Measurements from ENCODE around the gene CHKB.

The CHKB gene

DNA sequence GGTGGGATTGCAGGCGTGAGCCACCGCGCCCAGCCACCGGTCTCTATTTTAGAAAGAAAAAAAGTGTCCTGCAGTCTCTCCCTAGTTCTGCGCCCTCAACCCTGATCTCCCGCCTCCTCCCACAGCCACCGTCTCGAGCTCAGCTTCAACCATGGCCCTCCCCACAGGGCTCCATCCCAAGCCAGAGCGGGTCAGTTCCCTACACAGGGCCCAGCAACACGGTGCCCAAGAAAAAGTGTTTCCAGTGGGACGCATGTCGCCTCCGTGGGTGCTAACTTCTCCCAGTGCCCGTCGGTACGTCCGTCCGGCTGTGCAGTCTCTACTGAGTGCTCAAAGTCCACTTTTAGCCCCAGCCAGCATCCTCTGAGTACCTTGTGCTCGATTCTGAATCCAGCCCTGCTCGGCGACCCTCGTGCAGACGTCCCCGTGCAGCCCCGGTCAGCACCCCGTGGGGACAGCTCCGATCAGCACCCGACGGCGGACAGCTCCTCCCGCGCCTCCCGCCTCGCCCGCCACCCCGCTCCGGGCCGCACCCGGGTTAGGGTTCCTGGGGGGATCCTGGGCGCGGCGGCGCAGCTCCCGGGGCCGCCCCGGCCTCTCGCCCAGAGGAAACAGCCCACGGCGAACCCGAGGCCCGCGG is 17.3 kb upstream of the CHKB start:
- DNase-seq (ENCODE audit: low read depth) = peak; percentile 34

DNA sequence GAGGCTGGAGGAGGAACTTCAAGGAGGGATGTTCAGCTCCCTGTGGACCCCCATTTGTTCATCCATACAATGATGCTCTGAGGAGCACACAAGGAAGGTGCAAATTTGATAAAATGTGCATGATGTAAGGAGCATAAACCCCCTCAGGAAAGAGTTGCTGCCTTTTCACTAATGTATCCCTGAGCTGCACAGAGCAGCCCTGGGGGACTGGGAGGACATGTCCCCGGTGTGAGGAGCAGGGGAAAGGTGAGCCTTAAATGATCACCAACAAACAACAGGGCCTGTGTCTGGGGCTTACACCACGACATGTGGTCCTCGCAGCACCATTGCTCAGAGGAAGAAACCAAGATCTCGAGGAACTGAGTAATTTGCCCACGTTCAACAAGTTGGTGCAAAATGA is 14.4 kb upstream of the CHKB start:
- DNase-seq (ENCODE audit: low read depth) = no peak

DNA sequence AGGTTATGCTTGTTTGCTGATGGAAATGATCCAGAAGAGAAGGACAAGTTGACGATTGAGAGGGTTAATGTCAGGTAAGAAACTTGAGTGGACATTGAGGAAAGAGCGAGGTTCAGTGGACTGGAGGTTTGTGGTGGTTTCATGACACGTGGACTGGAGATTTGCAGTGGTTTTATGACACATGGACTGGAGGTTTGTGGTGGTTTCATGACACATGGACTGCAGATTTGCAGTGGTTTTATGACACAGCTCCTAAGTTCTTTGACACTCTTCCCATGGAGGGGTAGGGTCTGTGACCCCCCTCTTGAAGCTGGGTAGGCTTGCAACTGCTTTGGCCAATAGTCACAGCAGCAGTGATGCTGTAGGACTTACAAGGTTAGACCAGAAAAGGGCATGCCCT is 12.5 kb upstream of the CHKB start:
- DNase-seq (ENCODE audit: low read depth) = no peak

DNA sequence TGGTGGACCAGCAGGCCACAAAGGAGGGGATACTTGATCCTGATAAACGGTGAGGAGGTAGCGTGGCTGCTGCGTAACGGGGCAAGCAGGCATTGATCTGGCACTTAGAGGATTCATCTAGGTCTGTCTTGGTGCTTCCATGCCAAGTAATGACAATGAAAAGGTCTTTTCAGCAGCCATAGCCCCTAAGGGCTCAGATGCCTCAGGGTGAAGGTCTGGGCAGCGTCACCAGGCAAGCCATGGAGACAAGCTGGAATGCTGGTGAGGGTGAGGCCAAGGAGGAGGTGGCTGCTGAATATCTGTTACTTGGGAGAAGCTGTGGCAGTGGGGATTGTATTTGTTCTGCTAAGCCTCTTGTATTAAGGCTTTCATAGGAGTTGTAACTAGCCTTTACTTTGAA is 4.8 kb upstream of the CHKB start:
- no peak for DNase-seq (ENCODE audit: low read depth)

DNA sequence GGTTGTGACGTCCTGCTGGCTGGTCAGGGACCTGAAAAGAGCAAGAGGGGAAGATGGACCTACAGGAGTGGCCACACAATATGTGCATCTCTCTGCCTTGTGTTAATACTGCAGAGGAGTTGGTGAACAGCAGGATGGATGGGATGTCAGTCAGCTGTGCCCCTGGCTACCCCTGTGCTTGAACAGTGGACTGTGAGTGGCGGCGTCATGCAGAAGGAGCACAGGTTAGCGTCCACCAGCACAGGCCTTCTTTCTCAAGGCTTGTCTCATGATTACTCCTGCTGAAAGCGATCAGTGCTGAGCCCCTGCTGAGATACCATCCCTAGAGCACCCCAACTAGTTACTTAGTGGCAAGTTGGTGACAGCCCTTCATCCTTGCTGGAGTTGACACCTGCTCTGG is 3.8 kb upstream of the CHKB start:
- DNase-seq (ENCODE audit: low read depth) = no peak

DNA sequence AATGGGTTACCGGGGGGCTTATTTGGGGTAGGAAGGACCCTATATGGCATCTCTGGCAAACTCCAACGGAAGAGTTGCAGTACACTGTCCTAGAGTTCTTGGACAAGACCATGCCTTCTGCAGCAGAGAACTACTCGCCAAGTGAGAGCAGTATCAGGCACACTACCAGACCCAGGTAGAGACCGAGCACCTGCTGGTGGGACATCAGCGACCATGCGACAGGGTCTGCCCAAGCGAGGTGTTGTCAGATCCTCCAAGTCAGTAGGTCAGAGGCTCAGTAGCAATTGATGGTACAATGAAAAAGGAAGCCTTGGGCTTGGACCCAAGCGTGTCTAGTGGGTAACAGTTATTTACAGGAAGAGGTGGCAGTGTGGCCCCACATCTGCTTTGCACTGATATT is 3.1 kb upstream of the CHKB start:
- no peak for DNase-seq (ENCODE audit: low read depth)

DNA sequence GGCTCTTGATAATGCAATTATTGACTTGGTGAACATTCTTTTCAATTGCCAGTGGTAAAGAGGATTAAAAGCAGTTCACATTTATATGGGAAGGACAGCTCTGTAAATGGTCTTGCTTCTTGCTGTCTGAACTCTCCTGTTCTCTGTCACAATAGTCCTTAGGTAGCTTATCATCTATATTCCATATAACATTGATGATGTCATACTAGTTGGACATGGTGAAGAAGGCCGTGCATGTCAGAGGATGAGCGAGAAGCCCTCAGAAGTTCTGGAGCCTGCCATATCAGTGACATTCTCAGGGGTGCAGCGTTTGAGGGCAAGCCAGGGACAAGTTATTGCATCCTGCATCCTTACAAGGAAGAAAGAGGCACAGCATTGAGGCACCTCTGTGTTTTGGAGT is 2.6 kb upstream of the CHKB start:
- no peak for DNase-seq (ENCODE audit: low read depth)

DNA sequence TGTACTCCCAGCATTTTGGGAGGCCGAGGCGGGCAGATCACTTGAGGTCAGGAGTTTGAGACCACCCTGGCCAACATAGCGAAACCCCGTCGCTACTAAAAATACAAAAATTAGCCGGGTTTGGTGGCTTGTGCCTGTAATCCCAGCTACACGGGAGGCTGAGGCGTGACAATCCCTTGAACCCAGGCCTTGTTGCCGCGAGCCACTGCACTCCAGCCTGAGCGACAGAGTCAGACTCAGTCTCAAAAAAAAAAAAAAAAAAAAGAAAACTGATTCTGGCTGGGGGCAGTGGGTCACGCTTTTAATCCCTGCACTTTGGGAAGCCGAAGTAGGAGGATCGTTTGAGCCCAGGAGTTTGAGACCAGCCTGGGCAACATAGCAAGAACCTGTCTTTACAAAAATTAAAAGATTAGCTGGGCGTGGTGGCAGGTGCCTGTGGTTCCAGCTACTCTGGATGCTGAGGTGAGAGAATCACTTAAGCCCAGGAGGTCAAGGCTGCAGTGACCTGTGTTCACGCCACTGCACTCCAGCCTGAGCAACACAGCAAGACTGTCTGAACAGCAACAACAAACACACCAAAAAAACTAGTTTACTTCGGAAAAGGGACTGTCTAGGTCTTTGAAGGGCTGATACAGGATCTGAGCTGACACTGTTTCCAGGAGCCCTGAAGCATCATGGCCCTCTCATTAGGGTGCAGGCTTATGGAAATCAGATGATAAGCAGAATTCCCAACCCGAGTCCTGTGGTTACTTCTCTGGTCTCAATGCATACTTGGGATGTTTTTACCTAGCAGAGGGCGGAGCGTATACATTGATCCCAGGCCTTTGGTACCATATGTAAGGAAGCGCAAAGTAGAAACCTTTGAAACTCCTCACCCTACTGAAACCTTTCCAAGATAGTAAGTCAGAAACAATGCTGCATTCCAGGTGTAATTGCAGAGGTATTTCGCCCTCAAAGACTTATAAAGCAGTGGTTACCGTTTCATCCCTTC is 1.8 kb upstream of the CHKB start:
- DNase-seq (ENCODE audit: low read depth) = no peak

DNA sequence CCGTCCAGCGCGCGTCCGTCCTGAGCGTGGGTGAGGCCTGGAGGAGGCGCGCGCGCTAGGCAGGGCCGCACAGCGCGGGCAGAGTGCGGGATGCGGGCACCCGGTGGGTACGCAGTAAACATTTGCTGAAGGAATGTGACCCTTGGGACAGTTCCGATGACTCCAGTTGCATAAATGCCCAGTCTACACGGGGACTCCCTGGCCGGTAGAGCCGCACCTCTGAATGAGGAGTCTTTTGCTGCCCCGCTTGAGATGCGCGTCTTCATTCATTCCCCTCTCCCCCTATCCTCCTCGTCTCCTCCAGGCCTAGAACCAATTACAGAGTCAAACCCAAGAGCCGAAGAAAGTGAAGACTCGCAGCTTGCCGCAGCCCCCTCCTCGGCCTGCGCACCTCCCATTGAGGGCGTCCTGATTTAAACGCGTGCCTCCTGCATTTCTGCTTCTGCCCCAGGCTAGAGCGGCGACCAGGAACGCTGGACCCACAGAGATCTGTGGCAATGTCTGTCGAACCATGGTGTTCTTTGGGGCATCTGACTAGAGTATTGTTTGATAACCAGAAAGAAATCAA is 729 bp upstream of the CHKB start:
- DNase-seq (ENCODE audit: low read depth) = no peak

DNA sequence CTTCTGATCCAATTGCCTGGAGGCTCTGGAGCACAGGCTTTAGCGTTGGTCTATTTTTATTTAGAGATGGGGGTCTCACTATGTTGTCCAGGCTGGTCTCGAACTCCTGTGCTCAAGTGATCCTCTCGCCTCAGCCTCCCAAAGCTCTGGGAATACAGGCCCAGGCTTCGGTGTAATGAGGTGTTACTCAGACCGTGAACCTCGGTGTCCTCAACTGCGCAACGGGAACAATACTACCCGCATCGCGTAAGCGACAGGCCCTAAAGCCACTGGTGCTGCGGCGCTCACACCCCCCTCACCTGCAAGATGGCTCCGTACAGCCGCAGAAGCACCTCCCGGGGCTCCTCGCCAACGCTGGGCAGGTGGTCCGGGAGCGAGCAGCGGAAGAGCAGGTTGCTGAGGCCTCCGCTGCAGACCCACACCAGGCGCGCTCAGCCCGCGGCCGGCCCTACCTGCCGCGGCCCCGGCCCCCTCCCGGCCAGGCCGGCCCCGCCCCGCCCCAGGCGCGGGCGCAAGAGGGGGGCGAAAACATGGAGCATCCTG is 628 bp downstream of the CHKB start:
- DNase-seq (ENCODE audit: low read depth) = no peak

DNA sequence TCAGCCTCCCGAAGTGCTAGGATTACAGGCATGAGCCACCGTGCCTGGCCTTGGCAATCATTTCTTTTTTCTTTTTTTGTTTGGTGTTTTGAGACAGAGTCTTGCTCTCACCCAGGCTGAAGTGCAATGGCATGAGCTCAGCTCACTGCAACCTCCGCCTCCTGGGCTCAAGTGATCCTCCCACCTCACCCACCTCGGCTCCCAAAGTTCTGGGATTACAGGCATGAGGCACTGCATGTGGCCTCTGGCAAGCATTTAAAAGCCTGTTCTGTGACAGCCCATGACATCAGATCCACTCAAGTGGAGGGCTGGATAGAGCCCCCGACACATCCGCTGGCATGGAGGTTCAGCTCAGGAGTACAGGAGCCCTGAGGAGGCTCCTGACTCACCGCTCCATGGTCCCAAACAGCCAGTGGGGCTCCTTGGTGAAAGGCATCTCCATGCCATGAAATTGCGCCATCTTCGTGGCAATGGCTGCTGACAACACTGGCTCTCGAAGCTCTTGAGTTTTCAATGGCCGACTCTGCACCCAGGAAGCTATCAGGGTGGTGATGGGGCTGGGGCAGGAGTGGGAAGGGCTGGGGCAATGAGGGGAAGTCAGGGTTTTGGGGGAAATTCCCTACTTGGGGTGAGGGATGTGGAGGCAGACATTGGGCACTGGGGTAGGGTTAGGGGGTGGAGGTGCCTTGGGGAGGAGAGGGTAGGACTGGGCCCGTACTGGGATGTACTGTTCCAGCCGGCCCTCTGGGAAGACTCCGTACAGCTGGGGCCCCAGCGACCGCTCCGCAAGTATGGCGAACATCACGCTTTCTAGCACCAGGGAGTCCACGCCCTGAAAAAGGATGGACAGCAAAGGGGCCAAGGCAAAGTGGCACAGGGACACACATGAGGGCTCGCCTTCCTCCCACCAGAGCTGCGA is 1.4 kb downstream of the CHKB start:
- DNase-seq (ENCODE audit: low read depth) = no peak

DNA sequence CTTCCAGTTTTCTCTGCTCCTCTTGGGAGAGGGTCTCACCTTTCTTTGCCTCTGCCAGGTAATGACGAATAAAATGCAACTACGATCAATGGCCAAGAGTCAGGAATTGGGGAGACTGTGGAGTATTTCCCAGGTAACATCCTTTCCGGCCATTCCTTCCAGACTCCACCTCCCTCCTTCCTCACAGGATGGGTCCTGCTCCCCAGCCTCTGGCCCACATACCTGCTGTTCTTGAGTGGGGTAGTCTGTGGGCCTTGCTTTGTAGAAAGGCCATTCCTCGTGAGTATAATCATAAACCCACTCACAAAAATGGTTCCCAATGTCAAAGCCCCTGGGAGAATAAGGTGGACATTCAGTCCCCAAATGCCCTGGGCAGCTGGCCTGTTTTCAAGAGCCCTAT is 2.9 kb downstream of the CHKB start:
- no peak for DNase-seq (ENCODE audit: low read depth)

DNA sequence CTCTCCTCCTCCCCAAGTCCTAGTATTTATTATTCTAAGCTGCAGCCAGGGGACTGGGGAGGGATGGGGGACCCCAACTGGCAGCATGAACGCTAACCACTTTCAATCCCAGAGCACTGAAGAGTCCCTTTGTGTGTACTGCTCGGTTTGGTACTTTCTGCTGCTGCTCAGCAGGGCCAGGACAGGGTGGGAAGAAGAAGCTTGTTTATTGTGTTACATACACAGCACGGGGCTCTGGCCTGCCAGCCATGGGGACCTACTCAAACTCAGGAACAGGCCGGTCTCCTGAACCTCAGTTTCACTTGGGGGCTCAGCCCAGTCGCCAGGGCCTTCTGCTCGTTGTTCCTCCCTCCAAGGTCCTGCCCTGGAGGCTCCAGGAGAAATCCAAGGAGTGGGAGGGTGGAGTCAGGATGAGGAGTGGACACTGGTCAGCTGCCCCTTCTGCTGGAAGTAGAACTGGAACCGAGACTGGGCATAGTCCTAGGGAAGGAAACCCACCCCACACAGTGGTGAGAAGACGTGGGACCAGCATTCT is 3.8 kb downstream of the CHKB start:
- no peak for DNase-seq (ENCODE audit: low read depth)

DNA sequence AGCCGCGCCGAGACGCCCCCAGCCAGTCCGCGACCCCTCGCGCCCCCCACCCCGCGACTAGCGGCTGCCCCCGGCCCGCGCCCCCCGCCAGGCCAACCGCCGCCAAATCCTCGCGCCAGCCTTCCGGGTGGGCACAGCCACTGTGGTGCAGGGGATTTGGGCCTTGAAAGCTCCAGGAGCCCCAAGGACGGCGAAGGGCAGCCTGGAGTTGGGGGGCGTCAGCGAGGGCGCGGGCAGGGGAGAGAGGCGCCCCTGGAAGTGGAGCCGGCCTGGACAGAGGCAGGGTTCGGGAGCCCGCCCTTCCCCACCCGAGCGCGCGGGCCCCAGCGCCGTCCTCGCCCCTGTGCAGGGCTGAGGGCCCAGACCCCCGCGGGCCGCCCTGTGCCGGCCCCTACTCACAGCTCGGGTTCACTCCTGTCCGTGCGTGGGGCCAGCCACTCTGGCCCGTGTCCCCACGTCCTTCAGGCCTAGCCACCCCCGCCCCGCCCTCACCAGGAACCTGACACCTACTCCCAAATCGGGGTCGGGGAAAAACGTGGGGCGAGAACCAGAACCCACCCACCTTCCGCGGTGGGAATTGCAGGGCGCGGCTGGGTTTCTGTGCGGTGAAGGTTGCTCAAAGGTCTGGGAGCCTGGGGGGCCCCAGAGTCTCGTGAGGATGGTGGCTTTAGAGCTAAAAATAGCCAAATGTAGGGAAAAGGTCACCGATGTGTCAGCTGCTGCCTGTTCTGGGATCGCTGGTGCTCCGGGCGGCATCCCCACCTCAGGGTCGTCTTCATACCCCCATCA is 4.5 kb downstream of the CHKB start, which contains the start of gene CPT1B:
Gene CPT1B (minus strand): TSS at position 441 of the 789 bp plus-strand sequence. CDS start 512 bp downstream, outside the sequence.
- DNase-seq (ENCODE audit: low read depth) = no peak

DNA sequence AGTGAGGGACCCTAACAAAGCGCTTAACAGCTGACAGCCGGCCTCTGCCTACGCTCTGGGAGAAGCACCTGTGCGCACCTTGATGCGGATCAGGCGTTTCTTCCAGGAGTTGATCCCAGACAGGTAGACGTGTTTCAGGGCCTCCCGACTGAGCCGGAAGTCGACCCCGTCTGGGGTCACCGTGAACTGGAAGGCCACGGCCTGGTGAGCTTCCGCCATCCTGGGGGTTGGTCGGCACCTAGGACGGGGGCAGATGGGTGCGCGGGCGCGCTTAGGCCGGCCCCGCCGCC is 5.0 kb downstream of the CHKB start:
- no peak for DNase-seq (ENCODE audit: low read depth)

DNA sequence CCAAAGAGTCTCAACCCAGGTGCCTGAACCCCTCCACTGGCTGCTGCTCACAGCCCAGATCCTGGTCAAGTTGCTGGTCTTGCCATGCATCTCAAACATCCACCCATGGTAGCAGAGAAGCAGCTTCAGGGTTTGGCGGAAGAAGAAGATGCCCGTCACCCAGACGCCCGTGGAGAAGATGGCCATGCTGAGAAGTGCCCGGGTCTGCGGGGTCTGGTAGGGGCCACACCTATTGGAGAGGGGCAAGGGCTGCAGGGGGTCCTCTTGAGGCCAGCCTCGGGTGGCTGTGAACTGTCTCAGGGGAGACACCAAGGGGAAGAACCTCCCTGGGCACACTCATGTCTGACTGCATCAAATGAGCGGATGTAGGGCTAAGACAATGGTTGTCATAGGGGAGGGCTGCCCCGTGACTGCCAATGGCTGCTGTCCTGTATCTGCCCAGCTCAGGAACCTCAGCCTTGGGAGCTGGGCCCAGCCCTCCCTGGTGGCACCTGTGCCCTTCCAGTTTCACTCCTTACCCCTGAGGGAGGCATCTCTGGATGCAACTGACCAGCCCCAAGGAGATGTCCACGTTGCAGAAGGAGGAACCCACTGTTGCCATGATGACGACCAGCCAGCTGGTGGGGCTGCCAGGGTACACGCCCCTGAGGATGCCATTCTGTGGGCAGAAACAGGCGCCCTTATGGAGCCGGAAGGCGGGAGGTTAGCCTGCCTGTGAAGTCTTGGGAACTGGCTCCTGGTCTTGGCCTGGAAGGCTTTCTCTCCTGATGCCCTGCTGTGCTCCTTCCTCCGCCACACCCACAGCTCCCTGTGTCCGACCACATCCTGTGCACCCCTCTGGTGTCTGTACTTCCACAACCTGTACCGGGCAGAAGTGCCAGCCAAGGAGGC is 5.6 kb downstream of the CHKB start:
- DNase-seq (ENCODE audit: low read depth) = no peak

DNA sequence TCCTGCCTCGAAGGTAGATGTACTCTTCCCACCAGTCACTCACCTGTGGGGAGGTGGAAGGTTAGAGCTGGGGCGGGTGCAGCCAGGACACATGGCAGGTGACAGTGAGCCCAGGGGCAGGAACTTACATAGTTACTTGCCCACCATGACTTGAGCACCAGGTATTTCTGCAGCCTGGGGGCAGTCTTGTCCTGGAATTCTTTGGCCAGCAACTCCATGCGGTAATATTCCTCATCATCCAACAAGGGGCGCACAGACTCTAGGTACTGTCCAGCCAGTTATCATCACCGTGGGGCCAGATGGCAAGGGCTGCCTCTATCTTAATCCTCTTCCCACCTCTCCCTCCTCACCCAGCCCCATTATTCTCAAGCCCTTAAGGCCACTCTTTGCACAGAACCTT is 6.6 kb downstream of the CHKB start:
- no peak for DNase-seq (ENCODE audit: low read depth)

DNA sequence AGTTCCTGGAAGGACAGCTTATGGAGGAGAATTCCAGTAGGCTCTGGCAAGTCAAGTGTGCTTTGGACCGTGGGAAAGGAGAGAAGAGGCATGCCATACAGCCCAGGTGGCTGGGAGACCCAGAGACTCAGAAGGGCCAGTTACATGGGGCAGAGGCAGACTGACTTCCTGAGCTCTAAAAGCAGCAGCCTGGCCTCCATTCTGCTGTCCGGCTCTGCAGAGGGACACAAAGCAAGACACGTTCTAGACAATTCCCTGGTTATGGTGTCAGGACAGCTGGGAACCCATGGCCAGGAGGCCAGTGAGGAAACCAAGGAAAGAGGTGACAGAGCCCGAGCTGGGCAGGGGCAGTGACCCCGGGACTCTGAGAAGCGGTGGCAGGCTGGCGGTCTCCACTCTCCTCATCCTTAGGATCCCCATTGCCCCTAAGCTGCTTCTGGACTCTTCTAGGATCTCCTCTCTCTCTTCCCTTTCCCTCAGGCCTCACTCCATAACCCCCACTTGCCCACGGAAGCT is 7.2 kb downstream of the CHKB start:
- DNase-seq (ENCODE audit: low read depth) = no peak

DNA sequence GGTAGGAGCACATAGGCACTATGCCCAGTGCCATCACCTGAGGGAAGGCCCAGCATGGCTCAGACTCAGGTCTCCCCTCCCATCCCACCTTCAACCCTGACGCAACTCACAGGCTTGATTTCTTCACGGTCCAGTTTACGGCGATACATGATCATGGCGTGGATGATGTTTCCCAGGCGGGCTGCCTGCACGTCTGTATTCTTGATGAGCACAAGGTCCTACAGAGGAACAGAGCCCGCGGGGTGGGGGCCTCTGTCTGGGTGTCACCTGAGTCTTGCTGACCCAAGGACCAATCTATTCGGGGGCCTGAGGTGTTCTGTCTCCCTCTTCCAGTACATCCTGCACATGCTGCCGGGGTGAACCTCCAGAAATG is 8.3 kb downstream of the CHKB start:
- no peak for DNase-seq (ENCODE audit: low read depth)
